GM19463 (cell line): ENCODE data around the gene XRCC3.

ENCODE experiments used
- ATAC-seq: cut with Tn5 transposase; IDR thresholded peaks from one replicate; pipeline ENCODE4 v1.9.1; 2021; ENCODE audit warnings: mild to moderate bottlenecking, moderate library complexity; ENCODE audit not compliant: unreplicated experiment

XRCC3 gene

GRCh38 chr14:103727313-103727980 is 12.2 kb upstream of the XRCC3 start:
- ATAC-seq: no peak

GRCh38 chr14:103726474-103726873 is 11.2 kb upstream of the XRCC3 start:
- ATAC-seq: no peak

GRCh38 chr14:103725739-103726395 is 10.6 kb upstream of the XRCC3 start:
- ATAC-seq: no peak

- ATAC-seq: no peak
These were observed 9.9 kb upstream of the XRCC3 start for GRCh38 chr14:103725001-103725682.

GRCh38 chr14:103724116-103724515 is 8.9 kb upstream of the XRCC3 start:
- ATAC-seq: no peak

GRCh38 chr14:103723748-103724081 is 8.5 kb upstream of the XRCC3 start:
- no peak for ATAC-seq

GRCh38 chr14:103721334-103722120 is 6.3 kb upstream of the XRCC3 start:
- no peak for ATAC-seq

GRCh38 chr14:103719751-103720150 is 4.5 kb upstream of the XRCC3 start:
- no peak for ATAC-seq

GRCh38 chr14:103718572-103718971 is 3.3 kb upstream of the XRCC3 start:
- ATAC-seq: no peak

GRCh38 chr14:103716899-103717411 is 1.7 kb upstream of the XRCC3 start:
- ATAC-seq: no peak

- ATAC-seq: peak; percentile 1
These were observed 995 bp upstream of the XRCC3 start for GRCh38 chr14:103716091-103716801.

GRCh38 chr14:103714063-103714724 is 1.1 kb downstream of the XRCC3 start:
- ATAC-seq: no peak

GRCh38 chr14:103713304-103714062 is 1.8 kb downstream of the XRCC3 start:
- ATAC-seq: no peak

- ATAC-seq: no peak
These were observed 2.5 kb downstream of the XRCC3 start for GRCh38 chr14:103712633-103713247.

- no peak for ATAC-seq
These were observed 3.5 kb downstream of the XRCC3 start for GRCh38 chr14:103711516-103712431.

GRCh38 chr14:103710771-103711377 is 4.4 kb downstream of the XRCC3 start:
- no peak for ATAC-seq

GRCh38 chr14:103709814-103710213 is 5.4 kb downstream of the XRCC3 start:
- ATAC-seq: no peak
